WI38 (cell line): Measurements from ENCODE around the gene TAS2R39.
"Not testable (repeated sequence)": the region's sequence is repeated elsewhere in the genome, so short reads cannot be mapped to it uniquely, and the experiment has no call there.

Source experiments
- H3K4me3 ChIP-seq: 2 replicates; pipeline ENCODE4 v1.5.1; 2011; ENCODE audit warnings: low read depth, mild to moderate bottlenecking, control low read depth, low read length
- TF ChIP-seq, protein P1 (sequence below): IDR thresholded peaks from 2 replicates; pipeline ENCODE4 v1.5.1; 2012; ENCODE audit warnings: low read depth, mild to moderate bottlenecking, control low read depth, low read length

The TAS2R39 gene

GRCh38 chr7:143183024-143183423 is at the start of gene TAS2R39:
TAS2R39 (plus strand) TSS chr7:143183419; CDS start chr7:143183419, 0 bp downstream.
- no peak within 1 kb of the TSS for H3K4me3 ChIP-seq
- TF ChIP-seq, protein P1, sequence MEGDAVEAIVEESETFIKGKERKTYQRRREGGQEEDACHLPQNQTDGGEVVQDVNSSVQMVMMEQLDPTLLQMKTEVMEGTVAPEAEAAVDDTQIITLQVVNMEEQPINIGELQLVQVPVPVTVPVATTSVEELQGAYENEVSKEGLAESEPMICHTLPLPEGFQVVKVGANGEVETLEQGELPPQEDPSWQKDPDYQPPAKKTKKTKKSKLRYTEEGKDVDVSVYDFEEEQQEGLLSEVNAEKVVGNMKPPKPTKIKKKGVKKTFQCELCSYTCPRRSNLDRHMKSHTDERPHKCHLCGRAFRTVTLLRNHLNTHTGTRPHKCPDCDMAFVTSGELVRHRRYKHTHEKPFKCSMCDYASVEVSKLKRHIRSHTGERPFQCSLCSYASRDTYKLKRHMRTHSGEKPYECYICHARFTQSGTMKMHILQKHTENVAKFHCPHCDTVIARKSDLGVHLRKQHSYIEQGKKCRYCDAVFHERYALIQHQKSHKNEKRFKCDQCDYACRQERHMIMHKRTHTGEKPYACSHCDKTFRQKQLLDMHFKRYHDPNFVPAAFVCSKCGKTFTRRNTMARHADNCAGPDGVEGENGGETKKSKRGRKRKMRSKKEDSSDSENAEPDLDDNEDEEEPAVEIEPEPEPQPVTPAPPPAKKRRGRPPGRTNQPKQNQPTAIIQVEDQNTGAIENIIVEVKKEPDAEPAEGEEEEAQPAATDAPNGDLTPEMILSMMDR: no peak

GRCh38 chr7:143147070-143147469 is 36.1 kb upstream of the TAS2R39 start:
- H3K4me3 ChIP-seq: no peak overlapping the region
- TF ChIP-seq, protein P1: no peak

DNA sequence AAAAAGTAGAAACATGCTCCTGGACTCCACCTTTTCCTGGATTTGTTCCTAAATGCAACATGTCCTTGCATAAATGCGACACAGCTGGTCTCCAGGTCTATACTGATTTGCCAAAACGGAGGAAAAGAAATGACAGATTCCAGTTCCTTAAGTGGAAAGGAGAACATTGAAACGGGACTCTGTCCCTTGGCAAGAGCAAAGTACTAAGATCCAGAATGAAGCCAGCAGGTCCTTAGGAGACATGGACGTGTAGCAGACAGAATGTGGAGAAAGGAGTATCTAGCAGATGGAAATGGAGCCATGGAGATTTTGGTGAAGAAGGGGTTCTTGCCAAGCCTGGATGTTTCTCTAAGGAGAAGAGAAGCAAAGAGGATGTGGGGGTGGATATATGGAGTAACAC is 35.2 kb upstream of the TAS2R39 start:
- TF ChIP-seq, protein P1: no peak
- H3K4me3 ChIP-seq: no peak overlapping the region

GRCh38 chr7:143148651-143149050 is 34.6 kb upstream of the TAS2R39 start:
- no peak overlapping the region for H3K4me3 ChIP-seq
- TF ChIP-seq, protein P1: no peak

DNA sequence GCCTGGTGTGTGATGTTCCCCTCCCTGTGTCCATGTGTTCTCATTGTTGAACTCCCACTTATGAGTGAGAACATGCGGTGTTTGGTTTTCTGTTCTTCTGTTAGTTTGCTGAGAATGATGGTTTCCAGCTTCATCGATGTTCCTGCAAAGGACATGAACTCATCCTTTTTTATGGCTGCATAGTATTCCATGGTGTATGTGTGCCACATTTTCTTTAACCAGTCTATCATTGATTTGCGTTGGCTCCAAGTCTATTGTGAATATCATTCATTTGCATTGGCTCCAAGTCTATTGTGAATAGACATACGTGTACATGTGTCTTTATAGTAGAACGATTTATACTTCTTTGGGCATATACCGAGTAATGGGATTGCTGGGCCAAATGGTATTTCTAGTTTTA is 32.5 kb upstream of the TAS2R39 start:
- not testable (repeated sequence) for H3K4me3 ChIP-seq

DNA sequence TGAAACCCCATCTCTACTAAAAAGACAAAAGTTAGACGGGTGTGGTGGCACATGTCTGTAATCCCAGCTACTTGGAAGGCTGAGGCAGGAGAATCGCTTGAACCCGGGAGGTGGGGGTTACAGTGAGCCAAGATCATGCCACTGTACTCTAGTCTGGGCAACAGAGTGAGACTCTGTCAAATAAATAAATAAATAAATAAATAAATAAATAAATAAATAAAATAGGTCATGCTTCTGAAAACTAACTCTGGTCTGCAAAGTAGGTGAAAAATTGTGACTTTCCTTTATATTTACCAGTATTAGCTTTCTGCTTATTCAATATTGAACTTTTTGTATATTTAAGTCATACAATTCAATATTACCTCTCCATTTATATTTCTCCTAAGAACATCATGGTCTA is 24.6 kb upstream of the TAS2R39 start:
- H3K4me3 ChIP-seq: not testable (repeated sequence)

GRCh38 chr7:143171697-143172096 is 11.5 kb upstream of the TAS2R39 start:
- H3K4me3 ChIP-seq: no peak overlapping the region
- TF ChIP-seq, protein P1: no peak

DNA sequence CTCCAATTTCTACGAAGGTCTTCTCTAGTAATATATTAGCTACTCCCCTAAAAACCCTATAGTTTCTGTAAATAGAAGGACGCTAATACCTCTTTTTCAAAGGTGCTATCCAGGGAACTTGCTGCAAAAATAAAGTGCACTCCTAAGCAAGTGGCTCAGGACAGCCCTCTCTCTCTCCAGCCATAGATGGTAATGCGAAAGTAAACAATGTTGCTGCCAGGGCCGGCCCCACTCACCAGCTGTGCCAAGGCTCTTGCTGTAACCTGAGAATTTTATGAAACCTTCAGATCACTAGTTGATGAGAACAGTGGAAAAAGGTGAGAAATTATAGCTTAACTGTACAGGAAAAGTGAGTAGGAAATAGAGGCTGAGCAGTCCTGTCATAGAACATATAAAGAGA is 10.9 kb upstream of the TAS2R39 start:
- no peak overlapping the region for H3K4me3 ChIP-seq
- TF ChIP-seq, protein P1: no peak
